ENCODE data around the gene SLC30A3. TPM values are rescaled to one million over a fixed set of nuclear protein-coding genes. Genes with fewer than 3 reads are reported as not detected.
"Not testable (repeated sequence)": the region's sequence is repeated elsewhere in the genome, so short reads cannot be mapped to it uniquely, and the experiment has no call there.

Gene SLC30A3
- total RNA-seq, 1 donor from 2014 or later: not detected

- ATAC-seq: no peak
- DNase-seq (ENCODE audit: low spot score): no peak
These were observed 25.8 kb upstream of the SLC30A3 start for GRCh38 chr2:27288610-27289009.

GRCh38 chr2:27285481-27285880 is 22.6 kb upstream of the SLC30A3 start:
- DNase-seq (ENCODE audit: low spot score): no peak

GRCh38 chr2:27284996-27285395 is 22.1 kb upstream of the SLC30A3 start:
- DNase-seq (ENCODE audit: low spot score) (no peak), ATAC-seq (no peak)

More at GRCh38 chr2:27285481-27285880, 22.6 kb upstream of the SLC30A3 start:
- no peak for ATAC-seq

GRCh38 chr2:27282892-27283291 is 20.0 kb upstream of the SLC30A3 start:
- ATAC-seq: no peak

GRCh38 chr2:27281855-27282559 is 19.2 kb upstream of the SLC30A3 start, which contains the start of gene TRIM54:
Gene TRIM54 (plus strand): TSS chr2:27282429. CDS start chr2:27282732, 303 bp downstream.
- no peak for ATAC-seq

More at GRCh38 chr2:27282892-27283291, 20.0 kb upstream of the SLC30A3 start:
- DNase-seq (ENCODE audit: low spot score): no peak

GRCh38 chr2:27281442-27281841 is 18.6 kb upstream of the SLC30A3 start:
- no peak for ATAC-seq
- no peak for DNase-seq (ENCODE audit: low spot score)

More at GRCh38 chr2:27281855-27282559, 19.2 kb upstream of the SLC30A3 start, which contains the start of gene TRIM54:
- no peak for DNase-seq (ENCODE audit: low spot score)

- ATAC-seq: no peak
- DNase-seq (ENCODE audit: low spot score): no peak
These were observed 18.0 kb upstream of the SLC30A3 start for GRCh38 chr2:27280826-27281225.

- ATAC-seq: no peak
- no peak for DNase-seq (ENCODE audit: low spot score)
These were observed 15.2 kb upstream of the SLC30A3 start for GRCh38 chr2:27278010-27278409.

GRCh38 chr2:27275211-27276150 is 12.6 kb upstream of the SLC30A3 start, which contains the start of gene DNAJC5G:
Gene DNAJC5G (plus strand): TSS chr2:27275433. CDS start chr2:27276729, 1,296 bp downstream.
- DNase-seq (ENCODE audit: low spot score) (no peak), ATAC-seq (no peak)

- not testable (repeated sequence) for DNase-seq (ENCODE audit: low spot score)
- peak; percentile 55 for ATAC-seq
These were observed 10.0 kb upstream of the SLC30A3 start for GRCh38 chr2:27272537-27273522.

GRCh38 chr2:27271631-27272340 is 8.9 kb upstream of the SLC30A3 start:
- no peak for DNase-seq (ENCODE audit: low spot score)
- no peak for ATAC-seq

- DNase-seq (ENCODE audit: low spot score): no peak
- ATAC-seq: no peak
These were observed 7.8 kb upstream of the SLC30A3 start for GRCh38 chr2:27270670-27271069.

GRCh38 chr2:27270131-27270530 is 7.3 kb upstream of the SLC30A3 start:
- DNase-seq (ENCODE audit: low spot score): no peak

GRCh38 chr2:27268296-27268695 is 5.4 kb upstream of the SLC30A3 start:
- not testable (repeated sequence) for DNase-seq (ENCODE audit: low spot score); ATAC-seq

More at GRCh38 chr2:27270131-27270530, 7.3 kb upstream of the SLC30A3 start:
- no peak for ATAC-seq

- DNase-seq (ENCODE audit: low spot score): no peak
- no peak for ATAC-seq
These were observed 2.7 kb upstream of the SLC30A3 start for GRCh38 chr2:27265536-27265870.

- DNase-seq (ENCODE audit: low spot score) (peak; percentile 54), ATAC-seq (peak; percentile 46)
These were observed 2.1 kb upstream of the SLC30A3 start for GRCh38 chr2:27264753-27265535.

GRCh38 chr2:27264253-27264752 is 1.5 kb upstream of the SLC30A3 start:
- no peak for DNase-seq (ENCODE audit: low spot score)
- peak; percentile 46 for ATAC-seq

Measured in left lobe of liver (tissue), 2 donors.